KG1 (cell line): ENCODE measurements around the gene RMND5A.
A peak's percentile ranks its signal among the peaks of the same experiment; 100 is the strongest.

Source experiments
- DNase-seq: peaks from one replicate; lab custom pipeline; 2025; lab: John Stamatoyannopoulos, UW

Gene RMND5A

GRCh38 chr2:86765310-86765695 is 45.2 kb downstream of the RMND5A start:
- no peak for DNase-seq

DNA sequence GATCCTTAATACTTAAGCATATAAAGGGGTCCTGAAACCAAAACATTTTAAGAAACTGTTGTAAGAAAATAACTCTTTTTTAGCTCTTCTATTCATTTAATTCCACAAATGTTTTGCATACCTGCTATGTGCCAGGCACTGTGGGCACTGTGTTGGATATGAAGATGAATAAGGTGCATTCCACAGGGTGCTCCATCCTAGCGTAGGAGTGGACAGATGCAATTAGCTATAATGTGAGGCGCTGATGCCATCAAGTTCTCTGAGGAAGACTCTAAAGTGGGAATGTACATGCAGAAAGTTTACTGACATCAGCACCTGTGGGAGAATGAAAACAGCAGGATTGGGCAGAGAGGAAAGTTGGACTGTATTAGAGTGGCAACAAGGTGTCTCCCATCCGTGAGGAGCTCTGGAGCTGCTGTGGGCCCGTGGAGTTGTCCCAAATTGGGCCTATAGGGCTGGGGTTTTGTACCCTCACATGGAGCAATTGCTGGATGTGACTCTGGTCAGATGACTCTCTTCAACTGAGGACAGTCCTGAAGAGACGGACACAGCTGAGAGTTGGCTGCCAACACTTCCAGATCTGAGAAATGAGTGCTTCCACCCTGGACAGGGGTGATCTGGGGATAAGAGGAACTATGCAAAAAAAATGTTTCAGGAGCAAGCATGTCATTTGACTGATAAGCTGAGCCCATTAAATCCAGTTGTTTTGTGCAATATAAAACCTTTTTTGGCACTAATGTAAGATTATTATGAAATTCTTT is 48.3 kb downstream of the RMND5A start:
- DNase-seq: no peak

DNA sequence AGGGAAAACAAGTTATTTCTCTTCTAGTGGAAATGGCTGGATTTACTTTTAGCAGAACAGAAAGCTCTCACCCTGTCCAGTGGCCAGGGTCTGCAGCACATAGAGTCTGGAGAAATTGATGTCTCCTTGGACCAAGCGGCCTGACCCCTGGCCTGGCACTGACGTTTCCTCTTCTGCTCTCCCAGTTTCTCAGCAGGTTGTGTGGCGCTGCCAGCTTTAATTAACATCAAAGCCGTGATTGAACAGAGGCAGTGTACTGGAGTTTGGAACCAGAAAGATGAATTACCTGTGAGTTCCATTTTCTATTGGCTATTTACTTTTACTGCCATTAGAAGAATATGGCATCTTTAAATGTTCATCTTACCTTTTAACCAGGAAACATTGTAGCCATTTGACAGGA is 49.7 kb downstream of the RMND5A start:
- DNase-seq: no peak

GRCh38 chr2:86770816-86771301 is 50.8 kb downstream of the RMND5A start:
- DNase-seq: no peak

- no peak for DNase-seq
Measured at GRCh38 chr2:86772611-86773010, 52.5 kb downstream of the RMND5A start.

DNA sequence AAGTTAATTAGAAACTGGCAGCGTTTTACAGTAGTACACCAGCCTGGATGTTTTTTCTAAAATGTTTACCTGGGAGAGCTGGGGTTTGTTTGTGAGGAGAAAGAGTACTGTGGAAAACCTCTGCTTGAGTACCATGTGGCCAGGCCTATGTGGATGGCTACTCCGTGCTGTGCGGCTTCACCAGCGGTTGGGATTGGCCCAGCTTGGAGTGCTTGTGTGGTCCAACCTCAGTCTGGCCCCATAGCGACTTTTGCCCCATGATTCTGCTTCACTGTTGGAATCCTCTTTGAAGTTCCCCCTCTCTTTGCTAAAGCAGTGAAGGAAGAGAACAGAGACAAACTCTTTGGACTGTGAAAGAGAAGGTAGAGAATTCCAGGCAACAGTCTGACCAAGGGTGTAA is 54.8 kb downstream of the RMND5A start:
- DNase-seq: no peak

DNA sequence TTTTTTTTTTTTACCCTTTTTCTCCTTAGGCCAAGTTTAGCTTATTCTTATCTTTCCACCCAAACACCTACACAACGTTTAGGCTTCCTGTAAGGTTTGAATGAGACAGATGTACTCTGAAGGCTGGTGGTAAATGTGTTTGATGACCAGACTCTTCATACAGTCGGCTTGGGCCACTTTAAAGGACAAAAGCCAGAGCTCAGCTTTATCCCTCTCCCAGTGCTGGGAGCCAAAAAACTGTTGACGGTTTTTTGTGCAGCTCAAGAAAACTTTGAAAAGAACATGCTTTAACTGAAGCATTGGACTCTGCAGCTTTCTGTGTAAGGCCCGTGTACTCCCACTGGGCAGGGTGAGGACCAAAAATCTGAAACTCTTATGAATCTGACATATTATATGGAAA is 55.2 kb downstream of the RMND5A start:
- no peak for DNase-seq

DNA sequence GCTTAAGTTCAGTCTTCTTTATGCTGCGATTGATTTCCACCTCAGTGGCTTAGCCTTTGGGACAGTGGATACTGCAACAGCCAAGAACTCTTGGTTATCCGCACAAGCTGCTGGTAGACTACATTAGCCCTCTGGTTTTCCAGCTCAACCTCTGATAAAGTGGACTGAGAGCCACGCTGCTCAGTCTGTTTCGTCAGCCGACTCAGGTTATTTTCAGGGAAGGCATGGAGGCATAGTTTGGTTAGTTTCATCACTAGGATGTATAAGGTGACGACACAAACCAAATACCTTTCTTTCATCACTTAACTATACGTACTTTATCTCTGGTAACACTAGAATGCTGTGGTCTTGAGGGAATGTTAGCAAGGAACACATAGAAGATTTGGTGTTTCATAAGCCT is 56.4 kb downstream of the RMND5A start:
- DNase-seq: no peak

DNA sequence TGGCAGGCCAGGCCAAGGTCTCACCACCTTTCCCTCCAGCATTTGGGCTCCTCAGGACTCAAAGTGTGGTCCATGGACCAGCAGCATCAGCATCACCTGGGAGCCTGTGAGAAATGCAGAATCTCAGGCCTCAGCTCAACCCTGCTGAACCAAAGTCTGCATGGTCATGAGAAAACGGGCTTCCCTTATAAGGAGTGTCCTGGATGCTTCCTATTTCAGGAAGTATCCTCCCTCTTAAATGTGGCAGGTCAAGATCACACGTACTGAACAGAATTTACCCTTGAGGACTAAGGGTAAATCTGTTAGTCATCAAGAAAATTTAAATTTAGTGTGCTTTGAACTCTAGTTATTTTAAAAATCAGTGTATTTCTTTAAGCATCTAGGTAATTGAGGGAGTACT is 58.9 kb downstream of the RMND5A start:
- no peak for DNase-seq

DNA sequence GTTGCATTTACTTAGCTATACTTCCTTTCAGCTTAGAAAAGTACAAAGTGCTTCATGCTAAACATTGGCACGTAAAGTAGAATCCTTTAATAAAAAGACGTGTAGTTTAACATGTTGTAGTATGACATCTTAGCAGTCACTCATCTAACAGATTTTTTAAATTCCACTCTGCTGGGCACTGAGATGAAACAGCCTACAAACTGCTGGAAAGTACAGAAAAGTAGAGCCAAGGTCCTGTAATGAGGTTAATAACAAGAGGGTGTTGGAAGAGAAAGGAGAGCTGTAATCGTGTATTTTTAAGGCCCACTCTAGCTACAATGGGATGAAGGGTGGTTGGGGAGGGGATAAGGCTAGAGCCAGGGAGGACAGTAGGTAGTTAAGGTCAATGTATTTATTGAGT is 59.9 kb downstream of the RMND5A start:
- DNase-seq: no peak

DNA sequence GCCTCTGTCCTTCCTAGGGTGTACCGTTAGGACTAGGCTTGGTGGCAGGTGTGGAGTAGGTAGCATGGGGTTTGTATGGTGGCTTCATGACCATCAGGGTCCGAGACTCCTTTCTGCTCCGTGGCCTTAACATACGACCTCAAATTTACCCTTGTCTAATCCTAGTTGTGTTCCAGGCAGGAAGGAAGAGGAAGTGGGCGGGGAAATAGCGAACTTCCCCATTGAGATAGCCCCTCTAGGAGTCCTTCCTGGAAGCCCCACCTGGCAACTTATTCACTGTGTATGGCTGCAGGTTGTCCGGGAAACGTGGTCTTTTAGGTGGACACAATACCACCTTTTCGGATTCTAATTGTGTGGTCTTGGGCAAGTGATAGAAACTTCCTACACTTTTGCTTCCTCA is 61.3 kb downstream of the RMND5A start:
- DNase-seq: no peak

DNA sequence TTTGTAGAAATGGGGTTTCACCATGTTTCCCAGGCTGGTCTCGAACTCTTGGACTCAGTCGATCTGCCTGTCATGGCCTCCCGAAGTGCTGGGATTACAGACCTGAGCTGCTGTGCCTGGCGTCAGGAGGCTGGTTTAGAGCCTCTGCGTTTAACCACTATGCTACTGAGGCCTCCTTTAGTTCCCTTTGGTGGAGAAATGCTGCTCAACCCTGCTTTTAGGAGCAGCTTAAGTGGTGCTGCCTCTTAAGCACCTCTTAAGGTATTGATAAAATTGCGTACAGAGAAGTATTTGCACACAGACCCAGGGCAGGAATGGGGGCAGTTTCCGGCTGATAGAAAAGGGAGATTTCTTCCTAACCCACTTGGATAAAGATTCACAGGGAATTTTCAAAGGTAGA is 62.7 kb downstream of the RMND5A start:
- no peak for DNase-seq

DNA sequence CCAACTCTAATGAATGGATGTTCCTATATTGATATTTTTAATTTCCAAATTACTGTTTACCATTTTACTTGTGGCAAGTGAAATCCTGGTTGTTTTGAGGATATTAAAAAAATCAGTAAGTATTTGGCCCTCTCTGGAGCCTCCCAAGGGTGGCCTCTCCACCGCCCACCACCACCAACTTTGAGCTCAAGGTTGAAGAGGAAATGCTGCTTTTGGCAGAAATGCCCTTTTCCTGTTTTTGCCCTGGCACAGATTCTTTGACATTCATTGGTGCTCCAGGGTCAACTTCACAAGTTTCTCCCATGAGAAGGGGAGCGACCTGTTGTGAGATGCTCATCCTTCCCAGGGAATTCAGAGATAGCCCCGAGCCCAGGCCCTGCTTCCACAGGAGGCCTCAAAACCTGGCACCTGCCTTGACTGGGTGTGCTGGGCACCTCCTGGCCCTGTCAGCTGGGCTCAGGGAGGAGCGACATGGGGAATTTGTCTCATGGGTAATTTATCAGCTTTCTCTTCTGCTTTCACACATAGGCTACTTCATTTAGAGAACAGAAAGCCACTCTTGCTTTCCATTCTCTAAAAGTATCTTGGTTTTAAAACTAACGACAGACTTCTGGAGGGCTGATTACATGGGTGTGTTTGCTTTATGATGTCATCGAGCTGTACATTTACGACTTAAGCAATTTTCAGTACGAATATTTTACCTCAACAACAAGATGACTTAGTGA is 63.7 kb downstream of the RMND5A start:
- no peak for DNase-seq

GRCh38 chr2:86785456-86785855 is 65.4 kb downstream of the RMND5A start:
- DNase-seq: no peak

- DNase-seq: no peak
Measured at GRCh38 chr2:86786001-86786536, 66.0 kb downstream of the RMND5A start.

DNA sequence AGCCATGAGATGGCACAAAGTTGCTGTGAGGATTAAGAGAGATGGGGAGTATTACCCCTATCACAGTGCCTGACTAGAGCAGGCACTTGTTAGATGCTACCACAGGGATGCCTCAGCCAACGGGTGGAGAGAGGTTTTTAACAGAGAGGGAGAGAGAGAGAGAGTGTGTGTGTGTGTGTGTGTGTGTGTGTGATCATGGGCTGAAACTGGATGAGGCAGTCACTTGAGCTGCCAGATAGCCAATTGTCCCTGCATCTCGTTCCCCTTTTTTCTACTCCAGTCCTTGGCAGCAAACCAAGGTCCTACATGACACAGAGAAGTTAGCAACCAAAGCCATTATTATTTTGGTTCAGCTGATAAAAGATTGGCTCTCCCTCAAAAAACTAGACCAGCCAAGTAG is 67.6 kb downstream of the RMND5A start:
- no peak for DNase-seq

- DNase-seq: no peak
Measured at GRCh38 chr2:86788165-86788564, 68.1 kb downstream of the RMND5A start.

DNA sequence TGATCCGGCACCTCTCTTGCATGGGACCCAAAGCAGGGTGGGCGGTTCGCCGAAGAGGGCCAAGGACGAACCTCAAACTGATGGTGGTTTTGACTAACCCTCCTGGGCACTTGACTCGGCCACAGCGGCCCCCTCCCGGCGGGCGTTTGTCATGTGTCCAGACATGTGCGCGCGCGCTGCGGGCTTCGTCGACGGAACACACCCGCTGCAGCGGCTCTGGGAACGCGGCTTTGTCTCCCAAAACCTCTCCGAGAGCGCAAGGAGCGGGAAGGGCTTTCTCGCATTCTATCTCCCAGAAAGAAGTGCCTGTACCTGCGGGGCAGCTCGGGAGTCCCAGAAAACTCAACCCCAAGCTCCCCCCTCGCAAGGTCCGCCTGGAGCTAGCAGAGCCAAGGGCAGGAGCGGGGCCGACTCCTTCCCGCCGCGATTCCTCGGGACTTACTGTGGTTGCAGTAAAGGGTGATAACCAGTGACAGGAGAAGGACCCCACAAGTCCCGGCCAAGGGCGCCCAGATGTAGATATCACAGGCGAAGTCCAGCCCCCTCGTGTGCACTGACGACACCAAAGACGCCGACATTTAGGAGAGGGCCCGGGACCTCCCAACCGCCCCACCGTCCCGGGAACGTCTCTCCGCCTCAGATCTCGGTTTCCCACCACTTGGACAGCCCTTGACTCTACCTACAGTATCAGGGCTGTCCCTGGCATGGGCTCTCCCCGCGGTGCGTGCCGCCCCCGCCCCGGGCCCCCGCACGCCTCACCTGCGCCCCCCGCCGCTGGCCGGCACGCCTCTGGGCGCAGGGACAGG is 69.0 kb downstream of the RMND5A start:
- no peak for DNase-seq

GRCh38 chr2:86789687-86790133 is 69.6 kb downstream of the RMND5A start:
- DNase-seq: no peak

- no peak for DNase-seq
Measured at GRCh38 chr2:86790134-86790675, 70.1 kb downstream of the RMND5A start.

DNA sequence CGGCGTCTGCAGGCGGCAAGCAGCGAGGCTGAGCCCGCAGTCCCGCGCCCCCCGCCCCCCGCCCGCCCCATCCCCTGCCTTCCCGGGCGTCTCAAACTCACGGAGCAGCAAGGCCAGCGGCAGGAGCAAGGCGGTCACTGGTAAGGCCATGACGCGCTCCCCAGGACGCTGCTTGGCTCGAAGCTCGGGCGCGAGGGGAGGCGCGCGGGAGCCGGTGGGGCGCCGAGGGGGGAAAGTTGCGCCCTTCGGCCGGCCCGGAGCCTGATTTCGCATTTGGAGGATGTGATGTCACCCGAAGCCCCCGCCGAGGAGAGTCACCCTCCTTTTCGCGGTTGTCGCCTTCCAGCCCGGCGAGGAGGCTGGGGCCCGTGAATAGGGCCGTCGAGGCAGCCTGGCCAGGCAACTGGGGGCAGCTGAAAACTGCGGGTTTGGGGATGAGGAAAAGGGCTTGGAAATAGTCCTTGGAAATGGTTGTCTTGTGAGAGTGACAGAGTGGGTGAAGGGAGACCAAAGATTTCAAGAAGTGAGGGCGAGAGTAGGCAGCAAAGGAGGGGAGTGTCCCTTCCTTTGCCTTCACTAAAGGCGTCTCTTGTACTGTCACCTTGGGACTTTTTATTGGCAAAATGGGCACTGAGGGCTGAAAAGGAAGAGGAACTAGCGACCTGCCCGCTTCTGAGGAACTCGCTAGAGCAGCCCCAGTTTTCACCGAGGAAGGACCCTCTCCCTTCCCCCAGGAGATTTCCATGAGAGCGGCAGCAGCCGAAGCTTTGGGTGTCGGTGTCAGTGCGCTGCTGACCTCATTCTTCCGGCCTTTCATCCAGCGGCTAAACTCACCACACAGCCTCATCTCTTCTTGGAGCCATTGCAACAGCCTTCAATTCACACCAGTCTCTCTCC is 70.8 kb downstream of the RMND5A start, which contains the start of gene CD8A:
Gene CD8A (minus strand): TSS at position 238 of the 897 bp plus-strand sequence. CDS start 88 bp downstream, at position 150.
- peak; percentile 16 for DNase-seq
